Thyroid gland (tissue), 4 donors: ENCODE data around the gene WARS2.

ENCODE experiments used
- CTCF ChIP-seq, 6 experiments: fragments of 200-600 bp in 3 of 6; fragments of 450-650 bp in 3 of 6; sonication (generic) in 3 of 6; IDR thresholded peaks; one replicate each; pipeline ENCODE4 v1.5.1; 2016 to 2019; ENCODE audit warnings: antibody characterized with exemption in 6 of 6, mild to moderate bottlenecking in 2 of 6, inconsistent platforms in 1 of 6, moderate library complexity in 1 of 6
- POLR2A ChIP-seq, 2 donors: fragments of 450-650 bp; IDR thresholded peaks; one replicate each; pipeline ENCODE4 v1.6.1; 2017; ENCODE audit warnings: antibody characterized with exemption in 2 of 2, mild to moderate bottlenecking in 2 of 2, moderate library complexity in 1 of 2

DNA sequence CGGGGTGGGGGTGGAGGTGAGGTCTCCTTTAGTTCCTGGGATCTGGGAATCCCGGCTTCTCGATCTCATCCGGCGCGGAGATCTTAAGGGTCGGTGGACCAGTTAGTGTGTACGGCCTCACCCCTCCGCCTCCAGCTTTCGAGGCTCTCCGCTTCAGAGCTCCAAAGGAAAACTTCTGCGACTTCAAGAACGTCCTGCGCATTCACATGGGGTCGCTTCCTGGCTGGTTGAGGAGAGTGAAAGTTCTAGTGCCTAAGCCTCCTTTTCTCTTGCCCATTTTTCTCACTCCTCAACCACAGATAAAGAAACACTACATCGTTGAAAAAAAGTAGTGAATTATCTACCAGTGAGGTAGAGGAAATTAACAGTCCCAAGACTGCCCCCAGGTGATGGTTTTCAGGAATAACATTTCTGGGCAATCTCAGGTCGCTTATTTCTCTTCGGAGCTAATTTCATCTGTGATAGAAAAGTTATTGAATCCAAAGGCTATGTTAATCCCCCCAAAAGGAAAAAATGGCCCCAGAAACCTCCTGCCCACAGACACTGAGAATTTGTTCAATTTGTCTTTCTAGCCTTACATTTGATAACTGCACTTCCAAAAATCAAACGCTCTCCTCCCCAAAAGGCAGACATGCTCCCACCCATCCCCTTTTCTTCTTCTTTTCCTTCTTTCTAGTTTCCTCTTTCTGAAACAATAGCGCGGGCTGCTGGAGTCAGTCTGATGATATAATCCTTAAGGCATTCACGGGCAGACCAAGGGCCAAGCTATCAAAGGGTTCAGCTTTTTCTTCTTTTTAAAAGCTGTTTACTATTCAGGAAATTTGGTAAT lies 131.8 kb downstream of the WARS2 start:
- TF ChIP-seq POLR2A (IDR thresholded peaks at IDR 0.05) (no peak), CTCF (IDR thresholded peaks at IDR 0.05) (peak; percentile 27 to 78 (median 60))
